ENCODE results near the gene NFIA.
"Not testable (repeated sequence)": the region's sequence is repeated elsewhere in the genome, so short reads cannot be mapped to it uniquely, and the experiment has no call there.

The NFIA gene

GRCh38 chr1:61109158-61109557 is 26.8 kb downstream of the NFIA start:
- DNase-seq, result peak; percentile 40

DNA sequence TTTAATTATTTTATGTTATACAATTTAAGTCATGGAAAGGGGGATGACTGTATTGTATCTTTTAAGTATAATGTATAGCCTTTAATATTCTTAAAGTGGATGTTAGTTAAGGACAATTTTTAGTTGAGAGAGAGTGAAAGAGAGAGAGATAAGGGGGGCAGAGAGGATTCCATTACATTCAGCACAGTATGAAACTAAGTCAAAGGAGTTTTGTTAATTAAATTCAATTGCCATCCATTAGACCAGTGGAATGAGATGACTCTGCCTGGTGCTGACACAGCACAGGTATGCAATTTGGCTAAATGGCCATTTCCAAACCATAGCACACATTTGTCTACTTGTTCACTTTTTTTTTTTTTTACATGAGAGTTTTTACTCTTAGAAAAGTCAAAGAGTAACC is 27.5 kb downstream of the NFIA start:
- DNase-seq, result no peak

DNA sequence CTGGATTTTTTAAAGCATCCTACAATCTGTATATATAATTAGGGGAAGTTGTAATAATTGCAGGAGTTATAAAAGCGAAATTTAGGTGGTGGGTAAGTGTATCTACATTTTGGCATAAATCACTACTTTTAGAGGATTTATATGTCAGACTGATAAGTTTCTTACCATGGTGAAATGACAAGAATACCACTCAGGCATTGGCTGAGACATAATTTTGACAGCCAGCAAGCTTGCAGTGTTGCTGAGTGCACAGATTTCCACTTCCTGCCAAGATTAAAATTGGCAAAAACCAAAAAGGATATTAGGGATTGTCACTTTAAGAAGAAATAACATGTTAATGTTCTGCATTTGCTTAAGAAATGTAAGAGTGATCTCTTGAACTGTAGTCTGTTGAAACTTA is 28.2 kb downstream of the NFIA start:
- no peak for DNase-seq

- DNase-seq, result no peak
These were observed 29.0 kb downstream of the NFIA start for GRCh38 chr1:61111084-61112004.

- DNase-seq, result no peak
These were observed 32.0 kb downstream of the NFIA start for GRCh38 chr1:61114178-61114870.

DNA sequence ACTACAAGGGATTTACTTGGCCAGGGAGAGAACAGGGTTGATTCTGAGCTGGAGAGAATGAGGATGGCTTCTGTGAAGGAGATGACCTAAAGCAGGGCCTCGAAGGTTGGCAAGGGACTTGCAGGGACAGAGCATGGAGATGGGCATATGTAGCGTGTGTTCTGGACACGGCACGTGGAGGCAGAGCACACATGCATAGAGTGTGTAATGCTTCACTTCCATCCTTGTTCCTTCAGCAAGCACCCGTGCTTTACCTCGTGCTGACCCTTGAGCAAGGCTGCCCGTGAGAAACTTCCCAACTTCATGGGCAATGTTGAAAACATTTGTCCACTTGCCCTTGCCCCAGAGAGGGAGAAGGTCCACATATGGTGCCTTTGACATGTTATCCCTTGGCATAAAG is 33.1 kb downstream of the NFIA start:
- DNase-seq, result no peak

DNA sequence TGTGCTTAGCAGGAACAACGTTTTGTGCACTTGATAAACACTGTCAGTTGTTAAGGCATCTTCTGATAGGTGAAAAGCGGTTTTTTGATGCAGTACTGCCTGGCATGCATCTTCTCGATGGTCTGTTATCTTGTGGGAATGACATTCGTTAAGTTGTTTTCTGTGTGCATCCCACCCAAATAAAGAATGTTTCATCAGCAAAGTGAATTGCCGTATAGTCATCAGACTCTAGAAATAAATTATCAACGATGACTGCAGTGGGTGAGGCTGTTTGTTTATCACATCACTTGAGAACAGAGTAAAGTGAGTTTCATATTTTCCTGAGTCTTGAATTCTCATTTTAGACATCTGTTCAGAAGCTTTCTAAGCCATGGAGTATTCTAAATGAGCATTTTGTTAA is 34.1 kb downstream of the NFIA start:
- peak; percentile 88 for DNase-seq

DNA sequence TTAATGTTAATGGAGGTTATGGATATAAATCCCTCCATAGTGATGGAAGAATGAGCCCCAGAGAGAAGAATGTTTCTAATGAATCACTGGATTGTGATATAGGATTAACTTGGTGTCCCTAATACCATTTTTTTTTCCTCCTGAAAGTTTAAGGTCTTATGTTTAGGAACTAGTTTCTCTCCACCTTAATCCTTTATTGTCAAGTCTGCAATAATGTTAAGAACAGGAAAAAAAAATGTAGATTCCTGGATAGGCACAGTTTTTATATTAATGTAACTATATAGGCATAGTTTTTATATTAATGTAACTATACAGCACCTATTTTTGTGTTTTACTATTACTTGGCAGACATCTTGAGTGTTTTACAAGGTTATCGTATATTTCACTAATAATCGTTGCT is 34.9 kb downstream of the NFIA start:
- no peak for DNase-seq

DNA sequence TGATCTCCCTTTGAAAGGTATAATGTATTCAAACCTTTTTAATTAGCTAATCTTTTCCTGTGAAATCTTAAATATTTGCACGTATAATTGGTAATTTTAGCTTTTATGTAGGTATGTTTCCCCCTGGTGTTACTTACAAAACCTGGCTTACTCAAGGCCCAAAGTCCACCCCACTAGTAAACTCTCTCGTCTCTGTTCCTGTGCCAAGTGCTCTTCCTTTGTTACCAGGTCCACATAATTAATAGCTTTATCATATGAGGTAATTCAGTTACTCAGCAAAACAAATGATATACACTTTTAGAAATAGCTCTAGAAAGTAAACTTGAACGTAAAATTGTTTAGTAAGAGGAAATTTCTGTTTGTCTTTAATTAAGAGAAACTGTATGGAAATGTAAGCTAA is 36.7 kb downstream of the NFIA start:
- DNase-seq, result no peak

- DNase-seq, result no peak
These were observed 38.0 kb downstream of the NFIA start for GRCh38 chr1:61120246-61120840.

DNA sequence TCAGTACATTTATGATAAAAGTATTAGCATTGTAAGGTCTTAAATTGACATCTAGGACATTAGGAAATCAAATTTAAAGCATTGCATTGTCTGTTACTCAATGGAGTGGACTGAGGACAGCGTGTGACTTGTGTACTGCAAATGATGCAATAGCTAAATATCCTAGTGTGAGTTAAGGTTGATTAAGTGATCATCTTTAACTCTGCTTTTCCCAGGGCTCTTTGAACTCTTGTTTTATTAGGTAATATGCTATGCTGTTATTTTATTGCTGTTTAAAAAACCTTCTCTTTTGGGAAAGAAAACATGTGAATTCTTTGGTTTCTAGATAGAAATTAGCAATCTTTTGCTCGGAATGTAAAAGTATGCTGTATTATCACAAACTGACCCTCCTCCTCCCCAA is 38.6 kb downstream of the NFIA start:
- DNase-seq, result peak; percentile 48

GRCh38 chr1:61121631-61122030 is 39.3 kb downstream of the NFIA start:
- no peak for DNase-seq

DNA sequence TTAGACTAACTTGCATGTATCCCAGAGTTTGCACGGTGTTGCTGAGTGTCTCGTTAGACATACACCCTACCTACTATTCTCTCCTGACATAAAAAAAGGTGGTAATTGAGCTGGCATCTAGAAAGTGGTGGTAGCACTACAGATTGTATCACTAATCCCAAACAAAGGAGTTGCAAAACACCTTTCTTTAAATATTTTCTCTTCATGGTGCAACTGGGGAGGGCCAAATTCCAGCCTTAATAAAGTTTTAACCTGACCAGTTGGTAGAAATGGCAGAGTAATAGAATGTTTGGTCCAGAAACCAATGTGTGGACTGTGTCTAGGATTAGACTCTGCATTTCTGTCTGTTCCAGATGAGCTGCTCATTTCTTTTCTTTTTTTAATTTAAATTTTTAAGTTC is 40.0 kb downstream of the NFIA start:
- no peak for DNase-seq

DNA sequence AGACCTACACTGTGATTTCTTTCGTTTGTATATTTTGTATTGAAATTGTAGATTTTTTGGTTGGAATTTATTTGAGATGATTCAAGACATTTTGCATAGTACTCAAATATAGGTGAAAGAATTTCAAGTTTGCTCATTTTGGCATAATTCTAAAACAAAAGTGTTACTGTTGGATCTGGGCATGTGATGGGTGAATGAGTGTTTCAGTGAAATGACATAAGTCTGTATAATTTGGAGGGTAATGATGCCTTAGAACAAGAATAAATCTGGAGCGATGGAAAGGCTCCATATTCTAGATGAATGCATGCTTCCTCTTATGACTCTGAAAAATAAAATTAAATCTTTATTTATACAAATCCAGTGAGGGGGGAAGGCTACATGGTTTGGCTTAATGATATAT is 41.0 kb downstream of the NFIA start:
- DNase-seq, result no peak

DNA sequence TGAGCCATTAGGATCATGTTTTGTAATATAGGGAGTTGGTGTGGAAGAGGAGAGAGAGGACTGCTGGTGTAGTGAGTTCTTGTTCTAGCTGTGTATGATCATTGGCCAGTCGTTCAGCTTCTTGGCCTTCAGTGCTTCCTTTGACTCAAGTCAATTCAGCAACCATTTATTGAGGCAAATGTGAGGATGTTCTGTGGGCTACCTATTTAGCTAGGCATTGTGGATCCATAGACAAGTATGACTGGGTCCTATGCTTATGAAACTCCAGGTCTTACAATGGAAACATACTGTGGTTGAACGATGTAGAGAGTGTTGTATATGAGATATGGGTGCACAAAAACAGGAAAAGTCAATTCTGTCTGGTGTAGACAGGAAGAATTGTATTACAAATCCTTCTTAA is 41.7 kb downstream of the NFIA start:
- DNase-seq, result no peak

DNA sequence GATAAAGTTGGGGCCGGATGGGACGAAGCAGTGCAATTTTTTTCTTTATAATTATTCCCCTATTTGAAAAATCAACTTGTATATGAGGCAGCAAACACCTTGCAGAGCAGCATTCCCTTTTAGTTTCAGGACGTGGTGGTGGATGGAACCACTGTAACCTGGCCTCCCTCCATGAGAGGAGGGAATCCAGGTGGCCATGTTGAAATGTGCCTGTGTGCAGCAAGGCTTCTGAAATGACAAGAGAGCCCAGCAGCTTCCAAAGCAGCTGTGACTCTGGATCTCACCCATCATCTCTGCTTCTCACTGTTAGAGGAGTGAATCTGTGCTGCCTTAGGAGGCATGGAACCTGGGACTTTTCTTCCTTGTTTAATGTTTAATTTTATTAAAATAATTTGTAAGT is 42.3 kb downstream of the NFIA start:
- DNase-seq, result no peak

DNA sequence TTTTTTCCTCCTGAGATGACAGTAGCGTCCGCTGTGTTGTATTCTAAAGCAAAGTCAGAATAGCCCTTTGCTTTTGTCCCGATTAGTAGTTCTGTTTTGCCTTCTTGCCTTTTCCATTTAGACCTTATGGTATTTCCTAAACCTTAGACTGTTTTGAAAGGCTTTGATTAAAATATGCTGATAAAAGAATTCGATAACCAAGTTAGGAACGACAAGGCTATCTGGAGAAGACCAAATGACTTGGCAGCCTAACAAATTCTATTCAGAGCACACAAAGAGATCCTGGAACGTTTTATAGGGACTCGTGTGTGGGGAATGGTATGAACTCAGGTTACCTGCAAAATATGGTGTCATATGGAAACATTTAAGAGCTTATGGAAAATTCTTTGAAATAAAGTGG is 42.9 kb downstream of the NFIA start:
- no peak for DNase-seq

GRCh38 chr1:61125895-61126294 is 43.5 kb downstream of the NFIA start:
- no peak for DNase-seq

GRCh38 chr1:61126843-61127242 is 44.5 kb downstream of the NFIA start:
- not testable (repeated sequence) for DNase-seq

- no peak for DNase-seq
These were observed 48.1 kb downstream of the NFIA start for GRCh38 chr1:61130338-61131000.

DNA sequence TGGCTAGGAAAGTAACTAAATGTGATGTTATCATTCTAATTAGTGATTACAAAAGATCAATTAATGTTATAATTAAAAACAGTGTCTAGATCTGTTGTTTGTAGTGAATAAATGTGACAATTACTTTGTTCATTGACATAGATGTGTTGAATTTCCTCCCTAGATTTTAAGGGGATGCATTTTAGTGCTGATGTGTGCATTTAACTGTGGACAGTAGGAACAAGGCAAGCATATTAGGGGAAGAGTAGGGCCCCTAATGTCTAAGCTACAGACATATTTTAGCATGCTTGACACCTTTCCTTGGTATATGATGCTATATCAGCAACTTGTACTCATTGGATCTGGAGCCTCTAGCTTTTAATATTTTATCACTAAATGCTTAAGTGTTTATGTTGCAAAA is 48.9 kb downstream of the NFIA start:
- DNase-seq, result no peak

DNA sequence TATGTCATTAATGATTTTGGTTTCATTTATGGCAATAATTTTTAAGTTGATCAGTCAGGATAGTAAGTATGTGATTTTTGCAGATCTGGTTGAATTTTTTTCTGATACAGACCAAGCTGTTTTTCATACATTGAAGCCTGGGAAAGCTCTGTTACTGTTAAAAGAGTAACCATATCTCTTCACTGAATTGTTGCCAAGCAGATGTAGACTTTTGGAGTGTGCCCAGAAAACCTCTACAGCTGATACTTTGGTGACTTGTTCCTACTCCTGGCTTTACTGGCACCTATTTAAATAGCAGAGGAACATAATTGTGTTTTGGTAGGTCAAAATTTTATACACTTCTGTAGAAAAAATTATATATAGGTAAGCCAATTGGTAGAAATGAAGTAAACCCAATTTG is 49.4 kb downstream of the NFIA start:
- peak; percentile 29 for DNase-seq

DNA sequence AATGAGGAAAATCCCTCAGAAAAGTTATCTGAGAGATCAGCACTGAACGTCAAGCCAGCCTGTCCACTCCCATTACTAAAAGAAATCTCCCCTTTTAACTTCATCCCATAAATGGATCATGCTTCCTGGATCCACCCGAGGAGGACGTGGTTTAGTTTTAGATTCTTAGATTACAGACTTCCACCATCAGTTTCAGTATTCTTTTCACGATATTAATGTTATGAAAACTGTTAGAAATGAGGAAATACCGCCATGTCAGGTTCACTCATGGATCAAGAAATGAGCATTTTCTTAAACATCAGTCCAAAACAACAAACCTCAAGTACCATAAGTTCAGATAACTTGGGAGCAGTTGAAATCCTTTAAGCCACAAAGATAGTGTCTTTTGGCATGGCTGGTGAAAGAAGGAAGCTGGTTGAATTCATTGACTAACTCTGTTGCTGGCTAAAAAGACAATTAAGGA is 49.8 kb downstream of the NFIA start:
- peak; percentile 62 for DNase-seq

All from hematopoietic multipotent progenitor cell treated with erythropoietin and hydrocortisone succinate and interleukin-3 and kit ligand, for 4 days (in vitro differentiated cells).